Measurements from ENCODE around the gene SUGCT.

The SUGCT gene

DNA sequence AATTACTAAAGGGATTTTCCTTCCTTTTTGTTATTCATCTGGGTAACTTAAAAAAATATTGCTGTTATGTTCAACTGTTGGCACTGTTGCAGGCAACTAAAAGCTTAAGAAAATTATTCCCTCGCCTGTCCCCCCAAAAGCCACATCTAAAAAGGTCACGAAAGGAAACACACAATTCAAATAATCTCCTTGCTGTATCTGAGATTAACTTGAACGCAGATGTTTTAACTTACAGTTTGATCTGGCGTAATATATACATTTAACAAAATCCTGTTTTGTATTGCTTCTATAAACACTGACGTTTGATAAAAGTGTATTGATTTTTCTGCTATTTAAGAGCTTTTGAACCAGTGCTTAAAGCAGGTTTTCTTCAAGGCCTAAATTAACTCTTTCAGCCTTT, 432.1 kb downstream of the SUGCT start:
- TF ChIP-seq, protein P1, sequence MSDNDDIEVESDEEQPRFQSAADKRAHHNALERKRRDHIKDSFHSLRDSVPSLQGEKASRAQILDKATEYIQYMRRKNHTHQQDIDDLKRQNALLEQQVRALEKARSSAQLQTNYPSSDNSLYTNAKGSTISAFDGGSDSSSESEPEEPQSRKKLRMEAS (IDR thresholded peaks at IDR 0.05; ENCODE audit: low read depth, low read length), result no peak
- no peak for TF ChIP-seq MYC (IDR thresholded peaks at IDR 0.05; ENCODE audit: low read depth, low read length)
- TF ChIP-seq, protein P2, sequence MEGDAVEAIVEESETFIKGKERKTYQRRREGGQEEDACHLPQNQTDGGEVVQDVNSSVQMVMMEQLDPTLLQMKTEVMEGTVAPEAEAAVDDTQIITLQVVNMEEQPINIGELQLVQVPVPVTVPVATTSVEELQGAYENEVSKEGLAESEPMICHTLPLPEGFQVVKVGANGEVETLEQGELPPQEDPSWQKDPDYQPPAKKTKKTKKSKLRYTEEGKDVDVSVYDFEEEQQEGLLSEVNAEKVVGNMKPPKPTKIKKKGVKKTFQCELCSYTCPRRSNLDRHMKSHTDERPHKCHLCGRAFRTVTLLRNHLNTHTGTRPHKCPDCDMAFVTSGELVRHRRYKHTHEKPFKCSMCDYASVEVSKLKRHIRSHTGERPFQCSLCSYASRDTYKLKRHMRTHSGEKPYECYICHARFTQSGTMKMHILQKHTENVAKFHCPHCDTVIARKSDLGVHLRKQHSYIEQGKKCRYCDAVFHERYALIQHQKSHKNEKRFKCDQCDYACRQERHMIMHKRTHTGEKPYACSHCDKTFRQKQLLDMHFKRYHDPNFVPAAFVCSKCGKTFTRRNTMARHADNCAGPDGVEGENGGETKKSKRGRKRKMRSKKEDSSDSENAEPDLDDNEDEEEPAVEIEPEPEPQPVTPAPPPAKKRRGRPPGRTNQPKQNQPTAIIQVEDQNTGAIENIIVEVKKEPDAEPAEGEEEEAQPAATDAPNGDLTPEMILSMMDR (IDR thresholded peaks at IDR 0.05; ENCODE audit: low read depth, low read length), result no peak
- no peak for TF ChIP-seq POLR2A (IDR thresholded peaks at IDR 0.05; ENCODE audit: extremely low read depth, insufficient read length)
- no peak overlapping the region for H3K4me3 ChIP-seq (ENCODE audit: low read depth, low read length)
- no peak for DNase-seq (ENCODE audit: low read depth)

DNA sequence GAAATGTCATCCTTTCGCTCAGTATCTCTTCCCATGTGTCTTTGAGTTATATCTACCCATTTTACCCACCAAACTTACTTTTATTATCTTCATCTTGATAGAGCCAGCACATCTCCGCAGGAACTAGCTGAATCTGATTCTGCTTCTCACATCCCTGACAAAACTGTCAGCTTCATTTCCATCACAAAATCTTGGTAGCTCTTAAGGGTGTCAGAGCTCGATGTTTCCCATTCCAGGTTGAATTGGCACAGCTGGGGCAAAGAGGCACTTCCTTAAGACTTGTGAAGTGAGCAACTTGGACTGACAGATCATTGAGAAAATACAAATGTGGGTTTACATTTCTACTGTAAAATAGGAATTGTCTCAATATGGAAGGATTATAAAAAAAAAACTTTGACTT, 434.5 kb downstream of the SUGCT start:
- no peak for DNase-seq (ENCODE audit: low read depth)
- no peak overlapping the region for H3K4me3 ChIP-seq (ENCODE audit: low read depth, low read length)
- TF ChIP-seq, protein P1 (IDR thresholded peaks at IDR 0.05; ENCODE audit: low read depth, low read length), result no peak
- TF ChIP-seq, protein P2 (IDR thresholded peaks at IDR 0.05; ENCODE audit: low read depth, low read length), result no peak
- TF ChIP-seq POLR2A (IDR thresholded peaks at IDR 0.05; ENCODE audit: extremely low read depth, insufficient read length) (no peak), MYC (IDR thresholded peaks at IDR 0.05; ENCODE audit: low read depth, low read length) (no peak)

DNA sequence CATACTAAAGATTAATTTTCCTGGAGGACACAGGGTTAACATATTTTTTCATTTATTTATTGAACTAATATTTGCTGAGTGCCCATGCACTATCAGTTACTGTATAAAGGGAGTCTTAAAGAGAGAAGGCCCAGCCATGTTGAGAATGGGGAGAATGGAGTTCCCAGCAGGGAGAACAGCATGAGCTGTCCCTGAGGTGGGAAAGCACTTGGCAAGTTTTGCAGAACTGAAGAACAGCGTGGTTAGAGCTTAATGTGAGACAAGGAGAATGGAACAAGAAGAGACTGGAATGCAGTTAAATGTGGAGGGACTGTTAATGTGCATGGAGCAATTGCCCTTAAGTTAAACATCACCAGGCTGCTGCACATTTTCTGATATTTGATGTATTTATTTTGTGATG, 435.4 kb downstream of the SUGCT start:
- no peak for TF ChIP-seq MYC (IDR thresholded peaks at IDR 0.05; ENCODE audit: low read depth, low read length)
- TF ChIP-seq, protein P1 (IDR thresholded peaks at IDR 0.05; ENCODE audit: low read depth, low read length), result no peak
- no peak for TF ChIP-seq POLR2A (IDR thresholded peaks at IDR 0.05; ENCODE audit: extremely low read depth, insufficient read length)
- TF ChIP-seq, protein P2 (IDR thresholded peaks at IDR 0.05; ENCODE audit: low read depth, low read length), result no peak
- no peak for DNase-seq (ENCODE audit: low read depth)
- H3K4me3 ChIP-seq (ENCODE audit: low read depth, low read length), result no peak overlapping the region

DNA sequence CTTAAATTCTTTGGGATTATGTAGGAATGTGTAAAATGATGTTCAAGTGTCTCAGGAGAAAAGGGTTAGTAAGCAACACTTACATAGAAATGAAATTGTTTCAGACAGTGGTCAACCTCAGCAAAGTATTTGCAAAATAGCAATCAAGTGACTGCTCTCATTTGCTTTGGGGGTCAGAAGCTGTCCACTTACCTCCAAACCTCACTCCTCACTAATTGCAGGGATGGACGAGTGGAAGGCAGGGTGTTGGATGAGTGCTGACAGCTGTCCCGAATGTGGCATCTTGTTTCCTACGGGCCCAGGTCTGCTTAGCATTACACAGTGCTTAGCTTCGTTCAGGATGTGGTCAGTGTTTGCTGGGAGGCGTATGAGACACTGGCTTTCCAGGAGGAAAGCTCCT, 437.0 kb downstream of the SUGCT start:
- no peak for DNase-seq (ENCODE audit: low read depth)
- TF ChIP-seq POLR2A (IDR thresholded peaks at IDR 0.05; ENCODE audit: extremely low read depth, insufficient read length), result no peak
- TF ChIP-seq MYC (IDR thresholded peaks at IDR 0.05; ENCODE audit: low read depth, low read length), result no peak
- TF ChIP-seq, protein P1 (IDR thresholded peaks at IDR 0.05; ENCODE audit: low read depth, low read length), result no peak
- TF ChIP-seq, protein P2 (IDR thresholded peaks at IDR 0.05; ENCODE audit: low read depth, low read length), result no peak
- H3K4me3 ChIP-seq (ENCODE audit: low read depth, low read length), result no peak overlapping the region

DNA sequence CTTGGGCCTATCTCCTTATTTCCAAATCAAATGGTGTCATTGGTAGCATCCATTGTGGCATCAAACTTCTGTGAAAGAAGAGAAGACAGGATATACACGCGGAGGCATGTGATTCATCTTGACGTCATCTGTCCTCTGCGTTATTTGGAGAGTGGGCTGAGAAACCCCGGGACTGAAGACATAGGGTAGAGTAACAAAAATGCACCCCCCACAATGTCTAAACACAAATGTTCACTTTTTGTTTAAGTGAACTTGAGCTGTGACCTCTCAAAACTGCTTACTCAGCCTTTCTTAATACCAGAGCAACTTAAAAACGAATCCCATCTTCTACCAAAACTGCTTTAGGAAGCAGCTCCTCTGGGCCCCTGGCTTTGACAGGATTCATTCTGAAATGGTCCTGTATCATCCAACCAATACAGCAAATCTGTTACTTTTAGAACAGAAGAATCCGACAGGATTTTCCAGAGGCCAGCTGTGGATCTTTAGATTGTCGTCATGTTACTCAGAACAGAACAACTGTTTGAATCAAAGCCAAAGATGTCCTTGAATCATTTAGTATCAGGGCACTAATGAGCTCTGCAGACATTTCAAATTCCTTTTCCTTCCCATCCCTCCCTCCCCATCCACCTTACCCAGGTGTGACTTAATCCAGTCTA, 438.1 kb downstream of the SUGCT start:
- H3K4me3 ChIP-seq (ENCODE audit: low read depth, low read length), result no peak overlapping the region
- no peak for TF ChIP-seq MYC (IDR thresholded peaks at IDR 0.05; ENCODE audit: low read depth, low read length)
- TF ChIP-seq, protein P2 (IDR thresholded peaks at IDR 0.05; ENCODE audit: low read depth, low read length), result no peak
- TF ChIP-seq, protein P1 (IDR thresholded peaks at IDR 0.05; ENCODE audit: low read depth, low read length), result no peak
- no peak for TF ChIP-seq POLR2A (IDR thresholded peaks at IDR 0.05; ENCODE audit: extremely low read depth, insufficient read length)
- no peak for DNase-seq (ENCODE audit: low read depth)
